ENCODE measurements around the gene ADAMTS4.

ADAMTS4 gene

DNA sequence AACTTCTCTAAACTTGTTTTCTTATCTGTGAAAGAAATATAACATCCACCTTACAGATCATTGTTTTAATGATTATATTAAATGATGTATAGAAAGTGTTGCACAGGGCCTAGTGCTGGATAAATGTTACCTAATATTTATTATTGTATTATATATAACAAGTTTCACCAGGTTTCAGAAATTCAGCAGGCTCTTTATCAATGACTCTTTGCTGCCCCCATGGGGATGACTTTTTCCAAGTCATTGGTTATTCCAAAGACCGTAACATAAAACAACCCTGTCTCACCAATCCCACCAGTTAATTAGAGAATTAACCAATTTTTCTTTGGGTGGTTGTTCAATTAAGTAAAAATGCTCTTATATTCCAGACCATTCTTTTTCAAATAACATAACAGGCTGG lies 59.1 kb downstream of the ADAMTS4 start:
- no peaks in the 10 kb centered on the region for H3K36me3 ChIP-seq (ENCODE audit: control insufficient read depth in 2 of 2, insufficient read depth in 2 of 2, low read length in 2 of 2)
- H3K4me3 ChIP-seq (ENCODE audit: low read length in 2 of 2), result no peak overlapping the region
- no peak overlapping the region for H3K9ac ChIP-seq (ENCODE audit: low read length in 2 of 2)
- peaks cover 3% of the 10 kb centered on the region for H3K4me1 ChIP-seq (ENCODE audit: control insufficient read depth, insufficient read depth, low read length)
- no peaks in the 10 kb centered on the region for H3K9me3 ChIP-seq (ENCODE audit: control insufficient read depth in 2 of 2, low read length in 2 of 2)
- H3K27ac ChIP-seq (ENCODE audit: low read length), result no peak overlapping the region
- H3K27me3 ChIP-seq (ENCODE audit: control insufficient read depth in 1 of 2, insufficient read depth in 2 of 2, low read length in 2 of 2), result no peaks in the 10 kb centered on the region

DNA sequence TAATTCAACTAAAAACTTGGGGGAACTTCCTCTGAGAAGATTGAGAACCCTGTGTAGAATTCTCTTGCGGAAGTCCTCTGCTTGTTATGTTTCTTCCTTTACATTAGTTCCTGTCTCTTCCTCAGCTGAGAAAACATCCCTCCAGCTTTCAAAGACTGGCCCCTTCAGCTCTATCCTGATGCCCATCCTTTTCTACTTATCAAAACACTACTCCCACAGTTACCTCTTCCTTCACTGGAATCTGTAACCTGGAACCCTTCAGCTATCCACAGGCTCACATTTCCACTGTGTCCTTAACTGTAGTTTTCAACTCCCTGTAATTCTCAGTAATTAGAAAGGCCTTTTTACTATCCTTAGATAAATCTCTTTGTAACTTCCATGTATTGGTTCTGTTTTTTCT lies 60.4 kb downstream of the ADAMTS4 start:
- no peak overlapping the region for H3K9ac ChIP-seq (ENCODE audit: low read length in 2 of 2)
- no peaks in the 10 kb centered on the region for H3K36me3 ChIP-seq (ENCODE audit: control insufficient read depth in 2 of 2, insufficient read depth in 2 of 2, low read length in 2 of 2)
- H3K9me3 ChIP-seq (ENCODE audit: control insufficient read depth in 2 of 2, low read length in 2 of 2), result no peaks in the 10 kb centered on the region
- H3K27me3 ChIP-seq (ENCODE audit: control insufficient read depth in 1 of 2, insufficient read depth in 2 of 2, low read length in 2 of 2), result no peaks in the 10 kb centered on the region
- no peak overlapping the region for H3K4me3 ChIP-seq (ENCODE audit: low read length in 2 of 2)
- no peak overlapping the region for H3K27ac ChIP-seq (ENCODE audit: low read length)
- H3K4me1 ChIP-seq (ENCODE audit: control insufficient read depth, insufficient read depth, low read length), result peaks cover 9% of the 10 kb centered on the region

DNA sequence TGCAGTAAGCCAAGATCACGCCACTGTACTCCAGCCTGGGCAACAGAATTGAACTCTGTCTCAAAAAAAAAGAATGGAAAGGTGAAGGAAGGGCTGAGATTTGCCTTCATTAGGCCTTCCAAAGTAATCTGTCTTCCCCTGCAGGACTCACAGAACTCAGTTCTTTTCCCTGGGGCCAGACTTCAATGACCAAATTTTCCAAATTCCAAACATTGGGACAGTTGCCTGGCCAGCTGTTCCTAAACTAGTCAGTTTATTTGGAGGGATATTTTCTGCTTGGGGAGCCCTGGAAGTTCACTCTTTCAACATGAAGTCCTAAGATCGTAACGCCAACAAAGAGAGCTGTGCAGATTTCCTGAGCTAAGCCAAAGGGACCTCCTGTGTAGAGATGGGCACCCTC lies 61.0 kb downstream of the ADAMTS4 start:
- Histone ChIP-seq H3K27me3 (ENCODE audit: control insufficient read depth in 1 of 2, insufficient read depth in 2 of 2, low read length in 2 of 2) (no peaks in the 10 kb centered on the region), H3K36me3 (ENCODE audit: control insufficient read depth in 2 of 2, insufficient read depth in 2 of 2, low read length in 2 of 2) (no peaks in the 10 kb centered on the region), H3K4me1 (ENCODE audit: control insufficient read depth, insufficient read depth, low read length) (peaks cover 11% of the 10 kb centered on the region), H3K9ac (ENCODE audit: low read length in 2 of 2) (no peak overlapping the region), H3K9me3 (ENCODE audit: control insufficient read depth in 2 of 2, low read length in 2 of 2) (no peaks in the 10 kb centered on the region), H3K27ac (ENCODE audit: low read length) (no peak overlapping the region), H3K4me3 (ENCODE audit: low read length in 2 of 2) (no peak overlapping the region)

All from stomach smooth muscle (tissue), 2 donors.